HG02623 (cell line): ENCODE data around the gene RPS6KA5.
"Not testable (repeated sequence)": the region's sequence is repeated elsewhere in the genome, so short reads cannot be mapped to it uniquely, and the experiment has no call there.

Experiments
- ATAC-seq: cut with Tn5 transposase; IDR thresholded peaks from one replicate; pipeline ENCODE4 v1.9.1; 2021; ENCODE audit warnings: moderate library complexity; ENCODE audit not compliant: unreplicated experiment

RPS6KA5 gene

DNA sequence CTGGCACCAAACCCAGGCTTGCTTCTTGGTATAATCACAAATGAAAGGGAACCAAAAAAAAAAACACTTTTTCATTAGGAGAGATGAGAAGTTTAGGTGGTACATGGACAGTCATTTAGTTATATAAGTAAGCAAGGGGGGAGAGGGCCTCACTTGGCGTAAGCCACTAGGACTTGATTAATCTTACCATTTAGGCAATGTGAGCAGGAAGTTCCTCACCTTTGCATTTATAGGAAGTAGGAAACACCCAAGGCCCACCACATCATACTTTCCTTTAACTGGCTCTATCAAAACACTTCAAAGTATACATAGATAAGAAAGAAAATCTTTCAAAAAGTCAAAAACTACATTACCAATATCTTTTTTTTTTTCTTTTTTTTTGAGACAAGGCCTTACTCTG is 6.7 kb upstream of the RPS6KA5 start:
- no peak for ATAC-seq

- ATAC-seq, result no peak
These were observed 4.8 kb upstream of the RPS6KA5 start for GRCh38 chr14:91065266-91065665.

DNA sequence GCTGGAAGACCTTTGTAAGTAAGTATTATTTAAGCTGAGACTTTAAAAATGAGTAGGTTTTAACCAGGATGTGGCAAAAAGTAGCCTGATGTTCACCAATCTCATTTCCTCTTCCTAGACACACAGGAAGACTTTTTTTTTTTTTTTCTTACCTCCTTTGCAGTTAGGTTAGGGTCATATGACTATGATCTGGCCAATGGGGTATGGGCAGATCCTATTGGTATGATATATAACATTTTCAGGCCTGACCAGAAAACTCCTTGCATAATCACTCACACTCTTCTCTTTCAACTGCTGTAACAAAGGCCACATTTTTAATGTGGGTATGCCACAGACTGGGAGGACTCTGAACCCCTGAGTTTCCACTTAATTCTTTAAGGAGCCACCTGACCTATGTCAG is 2.7 kb upstream of the RPS6KA5 start:
- ATAC-seq, result no peak

GRCh38 chr14:91062600-91062999 is 2.2 kb upstream of the RPS6KA5 start:
- ATAC-seq, result no peak

- no peak for ATAC-seq
These were observed 831 bp upstream of the RPS6KA5 start for GRCh38 chr14:91061056-91061887.

GRCh38 chr14:91059576-91060350 is 678 bp downstream of the RPS6KA5 start:
- peak; percentile 17 for ATAC-seq

GRCh38 chr14:91058042-91058581 is 2.3 kb downstream of the RPS6KA5 start:
- ATAC-seq, result no peak

DNA sequence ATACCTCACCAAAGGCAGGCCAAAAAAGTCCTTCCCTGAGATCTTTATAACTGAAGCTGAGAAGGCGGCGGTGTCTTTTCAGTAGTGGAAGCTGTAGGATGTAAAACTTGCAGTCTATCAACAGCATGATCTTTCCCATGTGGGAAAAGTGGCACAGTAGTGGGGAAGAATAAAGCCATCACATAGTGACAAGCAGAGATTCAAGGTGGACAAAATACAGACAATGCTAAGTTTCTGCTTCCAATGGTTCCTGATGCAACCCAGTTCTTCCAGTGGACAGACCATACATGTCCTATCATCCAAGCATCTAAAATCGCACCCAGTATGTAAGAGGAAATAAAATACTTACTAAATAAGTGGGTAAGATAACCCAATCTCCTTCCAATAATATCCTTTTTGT is 4.1 kb downstream of the RPS6KA5 start:
- no peak for ATAC-seq

DNA sequence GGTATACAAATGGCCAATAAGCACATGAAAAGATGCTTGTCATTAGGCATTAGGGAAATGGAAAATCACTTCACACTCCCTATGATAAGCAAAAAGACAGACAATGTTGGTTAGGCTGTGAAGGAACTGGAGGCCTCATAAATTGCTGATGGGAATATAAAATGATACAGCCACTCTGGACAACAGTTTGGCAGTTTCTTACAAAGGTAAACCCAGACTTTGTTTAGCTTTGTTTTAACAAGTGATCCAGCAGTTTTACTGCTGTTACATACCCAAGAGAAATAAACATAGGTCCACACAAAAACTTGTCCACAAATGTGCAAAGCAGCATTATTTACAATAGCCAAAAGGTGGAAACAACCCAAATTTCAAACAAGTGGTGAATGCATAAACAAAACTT is 5.4 kb downstream of the RPS6KA5 start:
- no peak for ATAC-seq

DNA sequence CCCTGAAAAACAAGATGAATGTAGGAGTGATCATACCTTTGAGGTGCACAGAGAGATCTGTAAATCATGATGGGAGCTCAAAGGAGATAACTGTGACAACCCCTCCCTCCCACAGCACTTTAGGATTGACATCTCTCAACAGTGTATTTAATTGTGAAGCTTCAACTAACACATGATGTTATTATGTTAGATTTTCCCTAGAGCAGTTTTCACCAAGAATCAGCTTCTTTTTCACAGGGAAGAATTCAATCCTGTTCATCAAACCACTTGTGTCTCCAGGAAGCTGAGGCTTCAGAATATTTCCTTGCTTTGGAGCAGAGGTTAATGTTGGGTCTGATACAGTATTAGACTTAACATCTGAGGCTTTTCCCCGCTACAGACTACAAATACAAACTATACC is 11.8 kb downstream of the RPS6KA5 start:
- ATAC-seq, result no peak

DNA sequence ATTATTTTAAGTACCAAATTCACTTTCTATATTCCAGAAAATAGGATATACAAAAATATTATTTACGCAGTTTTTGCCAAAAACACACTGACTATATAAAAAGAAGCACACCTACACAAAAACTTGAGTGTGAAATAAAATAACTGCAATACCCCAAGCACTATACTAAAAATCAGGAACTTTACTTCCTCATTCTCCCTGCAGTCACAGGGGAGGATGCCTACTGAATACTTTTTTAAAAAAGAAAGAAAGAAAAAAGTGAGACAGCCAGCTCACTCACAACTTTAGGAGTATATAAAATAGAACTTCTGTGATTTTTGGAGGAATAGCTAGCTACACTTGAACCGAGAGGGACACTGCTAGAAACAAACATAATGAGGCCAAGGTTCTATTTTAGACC is 12.2 kb downstream of the RPS6KA5 start:
- ATAC-seq, result no peak

- no peak for ATAC-seq
These were observed 13.2 kb downstream of the RPS6KA5 start for GRCh38 chr14:91047174-91047753.

DNA sequence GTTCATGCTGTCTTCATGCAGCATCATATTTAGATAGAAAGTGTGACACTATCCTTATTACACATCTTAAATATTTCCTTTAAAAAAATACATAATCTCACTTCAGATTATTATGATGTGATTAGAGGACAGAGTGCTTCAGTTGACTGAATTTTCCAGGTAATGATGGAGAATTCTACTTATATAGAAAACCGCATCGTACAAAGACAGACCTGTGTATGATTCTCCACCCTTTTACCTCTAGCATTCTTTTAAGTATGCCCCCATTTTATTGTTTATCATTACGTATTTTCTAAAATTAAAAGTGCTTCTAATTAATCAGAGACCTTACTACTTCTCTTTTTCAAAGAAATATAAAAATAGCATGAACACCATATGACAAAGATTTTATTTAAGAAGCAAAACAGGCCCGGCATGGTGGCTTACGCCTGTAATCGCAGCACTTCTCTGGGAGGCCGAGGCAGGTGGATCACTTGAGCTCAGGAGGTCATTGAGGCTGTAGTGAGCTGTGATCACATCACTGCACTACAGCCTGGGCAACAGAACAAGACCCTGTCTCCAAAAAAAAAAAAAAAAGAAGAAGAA is 13.9 kb downstream of the RPS6KA5 start:
- no peak for ATAC-seq

DNA sequence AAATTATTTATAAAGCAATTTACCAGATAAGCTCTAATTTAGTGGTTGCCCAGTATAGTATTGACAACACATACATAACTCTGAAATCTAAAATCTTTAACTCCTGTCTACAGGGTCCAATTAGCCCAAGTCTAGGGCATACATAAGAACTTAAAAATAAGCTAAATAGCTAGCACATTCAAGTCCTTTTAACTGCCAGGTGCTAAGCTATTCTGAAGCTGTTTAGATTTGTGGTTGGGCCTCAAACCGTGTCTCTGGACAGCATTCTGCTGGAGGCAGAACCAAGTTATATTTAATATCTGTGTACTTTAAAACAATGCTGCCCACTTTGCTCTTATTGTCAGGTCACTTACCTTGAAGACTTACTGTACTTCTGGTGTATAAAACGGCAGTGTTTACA is 19.0 kb downstream of the RPS6KA5 start:
- ATAC-seq, result no peak

DNA sequence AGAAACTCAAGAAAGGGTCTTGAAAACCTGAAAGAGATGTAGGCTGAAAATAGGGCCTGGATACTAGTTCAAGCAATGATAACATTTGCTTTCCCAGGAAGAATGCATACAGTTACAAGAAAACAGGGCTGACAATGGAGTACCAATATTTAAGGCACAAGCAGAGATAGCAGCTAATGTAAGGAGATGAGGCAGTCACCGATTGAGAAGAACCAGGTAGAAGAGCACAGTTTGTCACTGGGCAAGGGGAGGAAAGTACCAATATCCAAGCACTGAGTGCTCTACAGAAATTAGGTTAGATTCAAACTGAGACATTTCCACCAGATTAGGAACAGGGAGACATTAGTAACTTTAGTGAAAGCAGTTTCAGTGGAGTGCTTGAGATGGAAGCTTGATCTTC is 19.9 kb downstream of the RPS6KA5 start:
- ATAC-seq, result no peak

DNA sequence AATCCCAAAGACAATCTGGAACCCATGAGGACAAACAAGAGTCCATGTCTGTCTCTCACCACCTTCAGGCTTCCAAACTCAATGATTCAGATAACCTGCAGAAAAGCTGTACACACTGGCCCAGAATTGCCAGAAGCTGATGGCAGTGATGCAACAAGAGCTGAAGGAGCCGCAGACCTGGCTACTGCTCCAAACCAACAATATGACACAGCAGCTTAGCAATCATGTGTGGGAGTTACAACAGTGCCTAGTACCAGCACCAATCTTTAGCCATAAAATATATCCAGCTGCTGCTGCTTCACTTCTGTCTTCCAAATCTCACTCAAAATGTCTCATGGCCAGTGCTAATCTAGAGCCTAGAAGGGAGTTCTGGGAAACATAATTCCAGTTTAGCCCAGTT is 22.0 kb downstream of the RPS6KA5 start:
- no peak for ATAC-seq

DNA sequence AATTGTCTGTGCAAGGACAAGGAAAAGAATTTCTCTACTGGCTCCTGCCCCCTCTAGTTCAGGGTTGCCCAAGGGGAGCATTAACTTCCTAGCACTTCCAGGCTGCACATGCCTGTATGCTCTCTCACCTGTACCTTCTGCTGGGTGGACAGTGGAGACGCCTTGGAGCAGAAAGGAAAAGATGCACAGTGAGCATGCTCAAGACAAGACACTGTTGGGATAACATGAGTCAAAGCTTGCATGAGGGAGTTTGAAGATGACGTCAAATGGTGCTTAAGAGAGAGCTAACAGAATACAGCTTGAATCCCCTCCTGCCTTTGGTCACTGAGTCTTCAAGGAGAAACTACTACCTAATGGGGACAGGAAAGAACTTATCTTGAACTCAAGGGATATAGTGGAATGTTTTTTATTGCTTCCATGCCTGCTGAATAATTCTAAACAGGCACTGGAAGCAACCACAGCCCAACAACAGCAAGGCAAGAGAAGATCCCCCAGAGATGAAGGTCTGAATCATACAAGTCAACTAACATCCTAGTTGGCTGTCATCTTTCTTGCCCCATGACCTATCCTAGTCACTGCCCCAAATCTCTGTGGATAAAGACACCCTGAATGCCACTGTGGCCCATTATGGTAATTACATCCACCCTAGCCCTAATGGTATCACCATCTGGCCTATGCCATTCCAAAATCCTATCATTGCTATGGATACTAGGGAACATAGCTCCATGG is 23.5 kb downstream of the RPS6KA5 start:
- no peak for ATAC-seq

DNA sequence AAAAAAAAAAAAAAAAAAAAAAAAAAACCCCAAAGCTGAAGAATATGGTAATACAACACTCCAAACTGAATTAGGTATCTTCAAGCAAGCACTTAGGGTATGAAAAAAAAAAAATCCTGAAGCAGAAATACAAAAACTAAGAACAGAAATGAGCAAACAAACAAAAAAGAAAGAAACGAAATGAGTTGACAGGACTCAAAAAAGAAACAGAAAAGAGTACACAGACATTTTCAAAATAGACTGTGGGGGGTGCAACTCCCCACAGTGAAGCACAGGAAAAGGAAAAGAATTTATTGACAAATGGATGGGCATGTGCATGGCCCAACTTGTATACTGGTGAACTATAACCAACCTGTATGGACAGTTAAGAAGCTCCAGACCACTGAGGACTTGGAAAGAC is 24.6 kb downstream of the RPS6KA5 start:
- ATAC-seq, result no peak

- ATAC-seq, result not testable (repeated sequence)
These were observed 26.1 kb downstream of the RPS6KA5 start for GRCh38 chr14:91034379-91034778.

GRCh38 chr14:91032248-91032647 is 28.2 kb downstream of the RPS6KA5 start:
- ATAC-seq, result no peak

GRCh38 chr14:91031666-91032065 is 28.8 kb downstream of the RPS6KA5 start:
- no peak for ATAC-seq
